Measurements from ENCODE around the gene ZNF248. TPM values are rescaled to one million over a fixed set of nuclear protein-coding genes. Genes with fewer than 3 reads are reported as not detected.

Gene ZNF248
- total and polyA plus RNA-seq, 11 donors, result 5.0 to 14.7 (median 9.1) TPM

GRCh38 chr10:37895674-37896073, 38.3 kb upstream of the ZNF248 start:
- Histone ChIP-seq H3K36me3 (no peaks in the 10 kb centered on the region), H3K9me3 (peaks cover 0 to 59% (median 33%) of the 10 kb centered on the region in 12 donors), H3K4me1 (no peaks in the 10 kb centered on the region), H3K4me3 (no peak overlapping the region), H3K27ac (no peak overlapping the region), H3K27me3 (no peaks in the 10 kb centered on the region)
- intact Hi-C loops (cut with DNase I), result no loop called here
- DNase-seq, result no peak
- no peak for TF ChIP-seq CTCF (IDR thresholded peaks at IDR 0.05)
- TF ChIP-seq POLR2A (IDR thresholded peaks at IDR 0.05), result no peak
- ATAC-seq, result no peak
- WGBS, 4 donors, result 62 to 74% (median 68%) methylated on average over 3 of the region's 3 CpGs

- Histone ChIP-seq H3K9me3 (peaks cover 0 to 12% (median 1%) of the 10 kb centered on the region in 12 donors), H3K27me3 (no peaks in the 10 kb centered on the region), H3K27ac (no peak overlapping the region), H3K36me3 (no peaks in the 10 kb centered on the region), H3K4me3 (no peak overlapping the region), H3K4me1 (no peaks in the 10 kb centered on the region)
- TF ChIP-seq CTCF (IDR thresholded peaks at IDR 0.05) (no peak), POLR2A (IDR thresholded peaks at IDR 0.05) (no peak)
- intact Hi-C loops (cut with DNase I), result no loop called here
- no peak for ATAC-seq
- DNase-seq, result no peak
Observed at GRCh38 chr10:37885850-37886249, 28.4 kb upstream of the ZNF248 start.

- H3K36me3 ChIP-seq, result no peaks in the 10 kb centered on the region
- no peak overlapping the region for H3K27ac ChIP-seq
- no peak overlapping the region for H3K4me3 ChIP-seq
- no peaks in the 10 kb centered on the region for H3K4me1 ChIP-seq
- no peaks in the 10 kb centered on the region for H3K27me3 ChIP-seq
- TF ChIP-seq CTCF (IDR thresholded peaks at IDR 0.05), result no peak
- no peak for TF ChIP-seq POLR2A (IDR thresholded peaks at IDR 0.05)
- WGBS, 4 donors, result 70 to 79% (median 77%) methylated on average over 4 of the region's 4 CpGs
- intact Hi-C loops (cut with DNase I), result no loop called here
- DNase-seq (no peak), ATAC-seq (no peak)
- peaks cover 0 to 3% (median 0%) of the 10 kb centered on the region in 12 donors for H3K9me3 ChIP-seq
Observed at GRCh38 chr10:37872955-37873354, 15.5 kb upstream of the ZNF248 start.

GRCh38 chr10:37872283-37872682, 14.9 kb upstream of the ZNF248 start:
- no peak for ATAC-seq
- intact Hi-C loops (cut with DNase I), result no loop called here

More at GRCh38 chr10:37872283-37872682, 14.9 kb upstream of the ZNF248 start:
- Histone ChIP-seq H3K4me1 (no peaks in the 10 kb centered on the region), H3K36me3 (no peaks in the 10 kb centered on the region), H3K27me3 (no peaks in the 10 kb centered on the region), H3K4me3 (no peak overlapping the region), H3K27ac (no peak overlapping the region), H3K9me3 (peaks cover 0 to 3% (median 0%) of the 10 kb centered on the region in 12 donors)
- whole genome bisulfite sequencing, 4 donors, result 78 to 85% (median 79%) methylated on average over 5 of the region's 5 CpGs
- DNase-seq, result no peak
- TF ChIP-seq POLR2A (IDR thresholded peaks at IDR 0.05) (no peak), CTCF (IDR thresholded peaks at IDR 0.05) (no peak)
